ENCODE results near the gene BFAR. TPM values are rescaled to one million over a fixed set of nuclear protein-coding genes. Genes with fewer than 3 reads are reported as not detected.
"Not testable (repeated sequence)": the region's sequence is repeated elsewhere in the genome, so short reads cannot be mapped to it uniquely, and the experiment has no call there.

BFAR gene
- total and polyA plus RNA-seq, 2 donors from 2014 or later, result 35.3 to 53.7 TPM

GRCh38 chr16:14703156-14704011, 70.6 kb downstream of the BFAR start, which contains the start of gene NPIPA3:
NPIPA3 (plus strand) TSS chr16:14703411; CDS start chr16:14708944, 5,533 bp downstream.
- H3K27me3 ChIP-seq (ENCODE audit: control insufficient read depth, insufficient read depth, low read length); H3K27ac ChIP-seq (ENCODE audit: low read depth in 2 of 2, low read length in 2 of 2); H3K4me1 ChIP-seq (ENCODE audit: control insufficient read depth in 2 of 3, insufficient read depth in 2 of 3, low read depth in 1 of 3, low read length in 3 of 3); FAIRE-seq; H3K9ac ChIP-seq (ENCODE audit: low read length in 3 of 3); H3K36me3 ChIP-seq (ENCODE audit: control insufficient read depth in 2 of 3, insufficient read depth in 3 of 3, low read length in 3 of 3); intact Hi-C loops (cut with DNase I); H3K4me3 ChIP-seq (ENCODE audit: low read length in 3 of 3); H3K9me3 ChIP-seq (ENCODE audit: control insufficient read depth in 2 of 3, insufficient read depth in 1 of 3, low read length in 3 of 3); DNase-seq: not testable (repeated sequence)

Other genes starting within 250 kb of the BFAR start
- 32.5 TPM for gene PARN, start 2.7 kb upstream of the BFAR start, total RNA-seq
- gene PARN, start 2.7 kb upstream of the BFAR start, polyA plus RNA-seq (ENCODE audit: insufficient read depth, low read depth, low replicate concordance), result 17.3 TPM
- not detected for gene PLA2G10, start 61.4 kb downstream of the BFAR start, total RNA-seq
- not detected for gene PLA2G10, start 61.4 kb downstream of the BFAR start, polyA plus RNA-seq (ENCODE audit: insufficient read depth, low read depth, low replicate concordance)
- 0.69 TPM for gene NPIPA3, start 70.5 kb downstream of the BFAR start, total RNA-seq
- 7.0 TPM for gene NPIPA3, start 70.5 kb downstream of the BFAR start, polyA plus RNA-seq (ENCODE audit: insufficient read depth, low read depth, low replicate concordance)
- gene NPIPA2, start 109.6 kb downstream of the BFAR start, total RNA-seq, result 3.7 TPM
- not detected for gene NPIPA2, start 109.6 kb downstream of the BFAR start, polyA plus RNA-seq (ENCODE audit: insufficient read depth, low read depth, low replicate concordance)
- gene NOMO1, start 200.8 kb downstream of the BFAR start, total RNA-seq, result 78.9 TPM
- 67.1 TPM for gene NOMO1, start 200.8 kb downstream of the BFAR start, polyA plus RNA-seq (ENCODE audit: insufficient read depth, low read depth, low replicate concordance)